Panc1 (cell line): ENCODE results near the gene LTBP2. TPM values are rescaled to one million over a fixed set of nuclear protein-coding genes. Genes with fewer than 3 reads are reported as not detected.

ENCODE experiments used
- ATAC-seq: fragments of 200-7000 bp; cut with Tn5 transposase; 2 replicates; pipeline ENCODE4 v1.9.1; 2020; ENCODE audit warnings: mild to moderate bottlenecking, moderate library complexity
- BruUV-seq: library from RNA; stranded (reverse); fragments of 400-500 nt; replicated peaks from 2 replicates; lab custom pipeline; 2021; lab: Mats Ljungman, UMichigan
- CTCF ChIA-PET: fragments of 300-600 bp; sonication (Branson Sonifier 250); formaldehyde crosslinking; loops from one replicate; lab custom pipeline; 2022; ENCODE audit warnings: antibody characterized with exemption; lab: Charles Lee
- POLR2A ChIA-PET: fragments of 300-600 bp; sonication (Branson Sonifier 250); formaldehyde crosslinking; loops from one replicate; lab custom pipeline; 2022; ENCODE audit warnings: antibody characterized with exemption; lab: Charles Lee
- DNase-seq: peaks from one replicate; pipeline ENCODE4 v3.0.0-alpha.2; 2010; ENCODE audit warnings: low read depth, low spot score
- H3K27ac ChIP-seq: 2 replicates; pipeline ENCODE4 v1.5.1; 2011; ENCODE audit warnings: mild to moderate bottlenecking, low read length, inconsistent platforms
- H3K27me3 ChIP-seq: fragments of 200-500 bp; sonication (Bioruptor generic); 2 replicates; pipeline ENCODE4 v1.6.0; 2014; ENCODE audit warnings: low read length, inconsistent platforms; ENCODE audit not compliant: control insufficient read depth, insufficient read depth
- H3K36me3 ChIP-seq: fragments of 200-500 bp; sonication (Bioruptor generic); 2 replicates; pipeline ENCODE4 v1.5.1; 2014; ENCODE audit warnings: inconsistent platforms, mild to moderate bottlenecking, low read length, moderate library complexity; ENCODE audit not compliant: control insufficient read depth, insufficient read depth
- H3K4me1 ChIP-seq: 2 replicates; pipeline ENCODE4 v1.5.1; 2011; ENCODE audit warnings: inconsistent platforms, mild to moderate bottlenecking, low read length, moderate library complexity; ENCODE audit not compliant: control insufficient read depth, insufficient read depth
- H3K4me3 ChIP-seq, 2 experiments: 2 replicates each; pipeline ENCODE4 v1.5.1; 2011 to 2012; ENCODE audit warnings: low read depth in 2 of 2, low read length in 2 of 2, mild to moderate bottlenecking in 2 of 2, inconsistent platforms in 1 of 2, moderate library complexity in 1 of 2
- H3K9me3 ChIP-seq: fragments of 200-500 bp; sonication (Bioruptor generic); 2 replicates; pipeline ENCODE4 v1.5.1; 2014; ENCODE audit warnings: low read depth, mild to moderate bottlenecking, inconsistent platforms, low read length, moderate library complexity; ENCODE audit not compliant: control insufficient read depth, insufficient read depth
- POLR2AphosphoS5 ChIP-seq: IDR thresholded peaks from 2 replicates; pipeline ENCODE4 v1.6.1; 2012; ENCODE audit warnings: mild to moderate bottlenecking, low read depth, low read length, moderate library complexity
- SIN3A ChIP-seq: IDR thresholded peaks from 2 replicates; pipeline ENCODE4 v1.6.1; 2012; ENCODE audit warnings: low read depth, mild to moderate bottlenecking, low read length, moderate library complexity, borderline replicate concordance; ENCODE audit not compliant: insufficient read depth
- TCF7L2 ChIP-seq: IDR thresholded peaks from 2 replicates; pipeline ENCODE4 v1.6.1; 2011; ENCODE audit warnings: mild to moderate bottlenecking, low read depth, low read length, inconsistent platforms
- in situ Hi-C: cut with HindIII; loops from 2 replicates; pipeline ENCODE4 v1.10.0; 2016; ENCODE audit warnings: low sequenced_read_pairs, low pct_unique_long_range_greater_than_20kb
- intact Hi-C: fragments of 100-400 bp; cut with micrococcal nuclease; formaldehyde crosslinking; loops from one replicate; pipeline ENCODE4 v1.10.0; 2022; ENCODE audit not compliant: unreplicated experiment
- total RNA-seq: library from RNA; stranded (reverse); gene quantifications from one replicate; pipeline ENCODE4 v1.2.1, GENCODE V29; 2021; ENCODE audit not compliant: unreplicated experiment
- TF ChIP-seq, protein P1 (sequence below), 2 experiments: IDR thresholded peaks; 2 replicates each; pipeline ENCODE4 v1.6.1; 2011 to 2012; ENCODE audit warnings: low read depth in 2 of 2, control low read depth in 1 of 2, low read length in 1 of 2, mild to moderate bottlenecking in 1 of 2, moderate library complexity in 1 of 2; ENCODE audit not compliant: insufficient read depth in 1 of 2
- TF ChIP-seq, protein P2 (sequence below): fragments of 450-650 bp; IDR thresholded peaks from 2 replicates; pipeline ENCODE4 v1.5.1; 2017; ENCODE audit warnings: mild to moderate bottlenecking

Gene LTBP2
- total RNA-seq, 1 experiment from 2014 or later = 69.8 TPM

- ChIA-PET CTCF (no interaction called here), POLR2A (no interaction called here)
- H3K9me3 ChIP-seq = no peaks in the 10 kb centered on the region
- in situ Hi-C loops = no loop called here
- intact Hi-C loops = no loop called here
- no peaks in the 10 kb centered on the region for H3K4me1 ChIP-seq
- ATAC-seq (peak; percentile 26; the same call in 1 of the 2 replicates), DNase-seq (no peak)
- H3K4me3 ChIP-seq = no peak overlapping the region
- BruUV-seq = no TSS peak
- no peaks in the 10 kb centered on the region for H3K27me3 ChIP-seq
- no peak overlapping the region for H3K27ac ChIP-seq
- no peaks in the 10 kb centered on the region for H3K36me3 ChIP-seq
- TF ChIP-seq, protein P1, sequence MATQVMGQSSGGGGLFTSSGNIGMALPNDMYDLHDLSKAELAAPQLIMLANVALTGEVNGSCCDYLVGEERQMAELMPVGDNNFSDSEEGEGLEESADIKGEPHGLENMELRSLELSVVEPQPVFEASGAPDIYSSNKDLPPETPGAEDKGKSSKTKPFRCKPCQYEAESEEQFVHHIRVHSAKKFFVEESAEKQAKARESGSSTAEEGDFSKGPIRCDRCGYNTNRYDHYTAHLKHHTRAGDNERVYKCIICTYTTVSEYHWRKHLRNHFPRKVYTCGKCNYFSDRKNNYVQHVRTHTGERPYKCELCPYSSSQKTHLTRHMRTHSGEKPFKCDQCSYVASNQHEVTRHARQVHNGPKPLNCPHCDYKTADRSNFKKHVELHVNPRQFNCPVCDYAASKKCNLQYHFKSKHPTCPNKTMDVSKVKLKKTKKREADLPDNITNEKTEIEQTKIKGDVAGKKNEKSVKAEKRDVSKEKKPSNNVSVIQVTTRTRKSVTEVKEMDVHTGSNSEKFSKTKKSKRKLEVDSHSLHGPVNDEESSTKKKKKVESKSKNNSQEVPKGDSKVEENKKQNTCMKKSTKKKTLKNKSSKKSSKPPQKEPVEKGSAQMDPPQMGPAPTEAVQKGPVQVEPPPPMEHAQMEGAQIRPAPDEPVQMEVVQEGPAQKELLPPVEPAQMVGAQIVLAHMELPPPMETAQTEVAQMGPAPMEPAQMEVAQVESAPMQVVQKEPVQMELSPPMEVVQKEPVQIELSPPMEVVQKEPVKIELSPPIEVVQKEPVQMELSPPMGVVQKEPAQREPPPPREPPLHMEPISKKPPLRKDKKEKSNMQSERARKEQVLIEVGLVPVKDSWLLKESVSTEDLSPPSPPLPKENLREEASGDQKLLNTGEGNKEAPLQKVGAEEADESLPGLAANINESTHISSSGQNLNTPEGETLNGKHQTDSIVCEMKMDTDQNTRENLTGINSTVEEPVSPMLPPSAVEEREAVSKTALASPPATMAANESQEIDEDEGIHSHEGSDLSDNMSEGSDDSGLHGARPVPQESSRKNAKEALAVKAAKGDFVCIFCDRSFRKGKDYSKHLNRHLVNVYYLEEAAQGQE (IDR thresholded peaks at IDR 0.05; ENCODE audit: insufficient read depth in 1 of 2, low read depth in 2 of 2, low read length in 1 of 2) = no peak
- TF ChIP-seq, protein P2, sequence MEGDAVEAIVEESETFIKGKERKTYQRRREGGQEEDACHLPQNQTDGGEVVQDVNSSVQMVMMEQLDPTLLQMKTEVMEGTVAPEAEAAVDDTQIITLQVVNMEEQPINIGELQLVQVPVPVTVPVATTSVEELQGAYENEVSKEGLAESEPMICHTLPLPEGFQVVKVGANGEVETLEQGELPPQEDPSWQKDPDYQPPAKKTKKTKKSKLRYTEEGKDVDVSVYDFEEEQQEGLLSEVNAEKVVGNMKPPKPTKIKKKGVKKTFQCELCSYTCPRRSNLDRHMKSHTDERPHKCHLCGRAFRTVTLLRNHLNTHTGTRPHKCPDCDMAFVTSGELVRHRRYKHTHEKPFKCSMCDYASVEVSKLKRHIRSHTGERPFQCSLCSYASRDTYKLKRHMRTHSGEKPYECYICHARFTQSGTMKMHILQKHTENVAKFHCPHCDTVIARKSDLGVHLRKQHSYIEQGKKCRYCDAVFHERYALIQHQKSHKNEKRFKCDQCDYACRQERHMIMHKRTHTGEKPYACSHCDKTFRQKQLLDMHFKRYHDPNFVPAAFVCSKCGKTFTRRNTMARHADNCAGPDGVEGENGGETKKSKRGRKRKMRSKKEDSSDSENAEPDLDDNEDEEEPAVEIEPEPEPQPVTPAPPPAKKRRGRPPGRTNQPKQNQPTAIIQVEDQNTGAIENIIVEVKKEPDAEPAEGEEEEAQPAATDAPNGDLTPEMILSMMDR = no peak
- TF ChIP-seq SIN3A (no peak), POLR2AphosphoS5 (no peak), TCF7L2 (no peak)
Measured at GRCh38 chr14:74595006-74595735, 16.9 kb downstream of the LTBP2 start.

DNA sequence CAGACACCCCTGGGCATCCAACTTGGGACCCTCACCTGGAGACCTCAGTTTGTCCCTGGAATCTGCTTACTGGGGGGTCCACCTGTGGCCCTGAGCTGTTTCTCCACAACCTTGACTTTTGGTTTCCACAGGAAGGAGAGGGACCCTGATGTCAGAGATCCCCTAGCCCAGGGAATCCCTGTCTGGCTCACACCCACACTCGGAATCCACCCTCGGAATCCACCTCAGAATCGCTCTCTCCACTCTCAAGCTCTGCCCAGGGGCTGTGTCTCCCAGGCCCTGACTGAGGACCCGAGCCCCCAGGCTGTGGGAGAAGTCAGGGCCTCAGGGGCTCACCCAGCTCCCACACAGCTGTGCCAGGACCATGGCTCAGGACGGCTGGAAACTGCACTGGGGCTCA is 17.4 kb downstream of the LTBP2 start:
- in situ Hi-C loops = no loop called here
- intact Hi-C loops = no loop called here
- TF ChIP-seq, protein P1 (IDR thresholded peaks at IDR 0.05; ENCODE audit: insufficient read depth in 1 of 2, low read depth in 2 of 2, low read length in 1 of 2) = no peak
- TF ChIP-seq, protein P2 = no peak
- TF ChIP-seq POLR2AphosphoS5 = no peak
- TF ChIP-seq SIN3A = no peak
- TF ChIP-seq TCF7L2 = no peak
- CTCF ChIA-PET = no interaction called here
- Histone ChIP-seq H3K27me3 (no peaks in the 10 kb centered on the region), H3K36me3 (no peaks in the 10 kb centered on the region), H3K9me3 (no peaks in the 10 kb centered on the region), H3K4me3 (no peak overlapping the region), H3K27ac (no peak overlapping the region), H3K4me1 (no peaks in the 10 kb centered on the region)
- POLR2A ChIA-PET = no interaction called here
- BruUV-seq = no TSS peak
- DNase-seq (no peak), ATAC-seq (no peak)
